Fibroblast of peridontal ligament (primary cell): ENCODE data around the gene CDAN1.
"Not testable (repeated sequence)": the region's sequence is repeated elsewhere in the genome, so short reads cannot be mapped to it uniquely, and the experiment has no call there.

Experiments
- DNase-seq: peaks from one replicate; pipeline ENCODE4 v3.0.0-alpha.2; 2010; ENCODE audit errors: extremely low read depth

Gene CDAN1

GRCh38 chr15:42736793-42737528 lies at the start of gene CDAN1:
Gene CDAN1, minus strand, starts transcription at chr15:42737128. Its CDS starts 26 bp downstream, at chr15:42737102.
- DNase-seq = peak; percentile 66

- DNase-seq = no peak
Observed at GRCh38 chr15:42785569-42785968, 48.6 kb upstream of the CDAN1 start.

- DNase-seq = no peak
Observed at GRCh38 chr15:42784705-42785104, 47.8 kb upstream of the CDAN1 start.

GRCh38 chr15:42782716-42783115 lies 45.8 kb upstream of the CDAN1 start:
- DNase-seq = no peak

GRCh38 chr15:42775416-42775815 lies 38.5 kb upstream of the CDAN1 start:
- no peak for DNase-seq

- DNase-seq = no peak
Observed at GRCh38 chr15:42772901-42773300, 36.0 kb upstream of the CDAN1 start.

GRCh38 chr15:42772144-42772543 lies 35.2 kb upstream of the CDAN1 start:
- DNase-seq = peak; percentile 17

GRCh38 chr15:42766109-42766508 lies 29.2 kb upstream of the CDAN1 start:
- DNase-seq = not testable (repeated sequence)

GRCh38 chr15:42764154-42764731 lies 27.3 kb upstream of the CDAN1 start:
- not testable (repeated sequence) for DNase-seq

- not testable (repeated sequence) for DNase-seq
Observed at GRCh38 chr15:42761813-42762212, 24.9 kb upstream of the CDAN1 start.

GRCh38 chr15:42760759-42761158 lies 23.8 kb upstream of the CDAN1 start:
- no peak for DNase-seq

GRCh38 chr15:42759093-42759492 lies 22.2 kb upstream of the CDAN1 start:
- no peak for DNase-seq

GRCh38 chr15:42750306-42750705 lies 13.4 kb upstream of the CDAN1 start:
- DNase-seq = no peak

- no peak for DNase-seq
Observed at GRCh38 chr15:42749266-42749665, 12.3 kb upstream of the CDAN1 start.

GRCh38 chr15:42744195-42744594 lies 7.3 kb upstream of the CDAN1 start:
- no peak for DNase-seq

GRCh38 chr15:42742149-42742548 lies 5.2 kb upstream of the CDAN1 start:
- DNase-seq = peak; percentile 15

GRCh38 chr15:42741710-42742109 lies 4.8 kb upstream of the CDAN1 start:
- DNase-seq = peak; percentile 61

GRCh38 chr15:42737529-42738328 lies 801 bp upstream of the CDAN1 start:
- DNase-seq = peak; percentile 31

GRCh38 chr15:42736178-42736792 lies 643 bp downstream of the CDAN1 start:
- DNase-seq = no peak

GRCh38 chr15:42735382-42736165 lies 1.4 kb downstream of the CDAN1 start:
- DNase-seq = no peak

GRCh38 chr15:42734076-42734672 lies 2.8 kb downstream of the CDAN1 start:
- peak; percentile 10 for DNase-seq
